WTC11 (cell line): ENCODE data around the gene ATG7. TPM values are rescaled to one million over a fixed set of nuclear protein-coding genes. Genes with fewer than 3 reads are reported as not detected.

Experiments
- ATAC-seq: fragments of 200-7000 bp; cut with Tn5 transposase; 2 replicates; pipeline ENCODE4 v1.10.0; 2021; ENCODE audit warnings: mild to moderate bottlenecking, moderate library complexity
- CTCF ChIA-PET: fragments of 300-600 bp; sonication (Branson Sonifier 250); formaldehyde crosslinking; loops from one replicate; lab custom pipeline; 2021; ENCODE audit warnings: antibody characterized with exemption; lab: Charles Lee
- POLR2A ChIA-PET: fragments of 350-600 bp; sonication (Branson Sonifier 250); formaldehyde crosslinking; loops from one replicate; lab custom pipeline; 2021; ENCODE audit warnings: antibody characterized with exemption; lab: Charles Lee
- DNase-seq: peaks from one replicate; pipeline ENCODE4 v3.0.0; 2021; ENCODE audit warnings: low spot score
- H3K27ac Mint-ChIP-seq: 2 replicates; pipeline ENCODE4 v1.8.0; 2021; ENCODE audit warnings: mixed read lengths
- H3K27me3 Mint-ChIP-seq: 2 replicates; pipeline ENCODE4 v1.8.0; 2021; ENCODE audit warnings: low read depth, mild to moderate bottlenecking, moderate library complexity, mixed read lengths
- H3K36me3 Mint-ChIP-seq: 2 replicates; pipeline ENCODE4 v1.8.0; 2021; ENCODE audit warnings: mixed read lengths
- H3K4me1 Mint-ChIP-seq: 2 replicates; pipeline ENCODE4 v1.8.0; 2022; ENCODE audit warnings: mixed read lengths
- H3K4me3 Mint-ChIP-seq: 2 replicates; pipeline ENCODE4 v1.8.0; 2021; ENCODE audit warnings: mild to moderate bottlenecking, moderate library complexity, mixed read lengths
- H3K9me3 Mint-ChIP-seq: 2 replicates; pipeline ENCODE4 v1.8.0; 2021; ENCODE audit warnings: mixed read lengths
- AFF4 ChIP-seq: sonication (generic); formaldehyde crosslinking; IDR thresholded peaks from 2 replicates; pipeline ENCODE4 v1.8.1; 2023; ENCODE audit warnings: mild to moderate bottlenecking, missing genetic modification reagents, borderline replicate concordance
- AR ChIP-seq: fragments of 250-450 bp; sonication (Bioruptor Pico); IDR thresholded peaks from 2 replicates; pipeline ENCODE4 v1.9.0; 2021; ENCODE audit warnings: mild to moderate bottlenecking
- ELF4 ChIP-seq: sonication (generic); formaldehyde crosslinking; IDR thresholded peaks from 2 replicates; pipeline ENCODE4 v1.8.1; 2022; ENCODE audit warnings: low read depth, mild to moderate bottlenecking, moderate library complexity, missing genetic modification reagents
- ESRRA ChIP-seq: sonication (generic); formaldehyde crosslinking; IDR thresholded peaks from 2 replicates; pipeline ENCODE4 v1.8.1; 2022; ENCODE audit warnings: mild to moderate bottlenecking, missing genetic modification reagents, borderline replicate concordance
- ETV6 ChIP-seq: sonication (generic); formaldehyde crosslinking; IDR thresholded peaks from 2 replicates; pipeline ENCODE4 v1.8.1; 2022; ENCODE audit warnings: mild to moderate bottlenecking, missing genetic modification reagents
- FOXJ3 ChIP-seq: sonication (generic); formaldehyde crosslinking; IDR thresholded peaks from 2 replicates; pipeline ENCODE4 v1.9.0; 2021; ENCODE audit warnings: missing genetic modification reagents, mild to moderate bottlenecking, borderline replicate concordance
- NFYB ChIP-seq: sonication (generic); formaldehyde crosslinking; conservative IDR thresholded peaks from 2 replicates; pipeline ENCODE4 v1.8.0; 2022; ENCODE audit warnings: low read depth, missing genetic modification reagents
- NR1H2 ChIP-seq: sonication (generic); formaldehyde crosslinking; IDR thresholded peaks from 2 replicates; pipeline ENCODE4 v1.9.0; 2021; ENCODE audit warnings: mild to moderate bottlenecking, moderate library complexity, missing genetic modification reagents
- NR2C2 ChIP-seq: sonication (generic); formaldehyde crosslinking; IDR thresholded peaks from 2 replicates; pipeline ENCODE4 v1.8.0; 2022; ENCODE audit warnings: mild to moderate bottlenecking, missing genetic modification reagents
- RORB ChIP-seq: fragments of 250-450 bp; sonication (Bioruptor Pico); IDR thresholded peaks from 2 replicates; pipeline ENCODE4 v1.9.0; 2021; ENCODE audit warnings: mild to moderate bottlenecking
- SOX15 ChIP-seq: fragments of 250-450 bp; sonication (Bioruptor Pico); IDR thresholded peaks from 2 replicates; pipeline ENCODE4 v1.9.0; 2021; ENCODE audit warnings: mild to moderate bottlenecking
- TEAD1 ChIP-seq: sonication (generic); formaldehyde crosslinking; IDR thresholded peaks from 2 replicates; pipeline ENCODE4 v1.8.0; 2022; ENCODE audit warnings: mild to moderate bottlenecking, missing genetic modification reagents
- ZBTB21 ChIP-seq: sonication (generic); formaldehyde crosslinking; IDR thresholded peaks from 2 replicates; pipeline ENCODE4 v1.8.1; 2023; ENCODE audit warnings: mild to moderate bottlenecking, missing genetic modification reagents, borderline replicate concordance
- ZMAT4 ChIP-seq: fragments of 250-450 bp; sonication (Bioruptor Pico); IDR thresholded peaks from 2 replicates; pipeline ENCODE4 v1.9.0; 2021; ENCODE audit warnings: mild to moderate bottlenecking
- ZNF138 ChIP-seq: sonication (generic); formaldehyde crosslinking; conservative IDR thresholded peaks from 2 replicates; pipeline ENCODE4 v1.8.1; 2022; ENCODE audit warnings: mild to moderate bottlenecking, moderate library complexity, missing genetic modification reagents
- ZNF219 ChIP-seq: sonication (generic); formaldehyde crosslinking; IDR thresholded peaks from 2 replicates; pipeline ENCODE4 v1.8.0; 2023; ENCODE audit warnings: missing genetic modification reagents, mild to moderate bottlenecking, borderline replicate concordance
- ZNF281 ChIP-seq: sonication (generic); formaldehyde crosslinking; IDR thresholded peaks from 2 replicates; pipeline ENCODE4 v1.8.0; 2023; ENCODE audit warnings: mild to moderate bottlenecking, missing genetic modification reagents
- total RNA-seq: library from RNA; stranded (reverse); gene quantifications from 3 replicates; pipeline ENCODE4 v1.2.3, GENCODE V29; 2021

ATG7 gene
- total RNA-seq, 1 experiment from 2014 or later, result 17.5 TPM

GRCh38 chr3:11400213-11400612 lies 128.0 kb downstream of the ATG7 start (continued):
- TF ChIP-seq AR (CRISPR knock-in tag), result no peak
- TF ChIP-seq ZNF138 (CRISPR knock-in tag), result no peak
- TF ChIP-seq ETV6 (CRISPR knock-in tag), result no peak
- TF ChIP-seq ZNF219 (CRISPR knock-in tag), result no peak

GRCh38 chr3:11401434-11401833 lies 129.2 kb downstream of the ATG7 start:
- POLR2A ChIA-PET, result no interaction called here
- Mint-ChIP-seq H3K27ac (peak overlapping the region; percentile 41; the same call in 1 of the 2 replicates), H3K4me1 (no peaks in the 10 kb centered on the region), H3K4me3 (no peak overlapping the region)
- ATAC-seq, result no peak
- TF ChIP-seq AFF4 (CRISPR knock-in tag) (no peak), ZBTB21 (CRISPR knock-in tag) (no peak), TEAD1 (no peak), NFYB (no peak), AR (CRISPR knock-in tag) (no peak), FOXJ3 (no peak), SOX15 (no peak), NR1H2 (CRISPR knock-in tag) (no peak), NR2C2 (CRISPR knock-in tag) (no peak), ELF4 (CRISPR knock-in tag) (no peak), ZNF219 (CRISPR knock-in tag) (no peak), ZNF281 (CRISPR knock-in tag) (no peak), ESRRA (CRISPR knock-in tag) (no peak), RORB (CRISPR knock-in tag) (no peak), ZMAT4 (no peak)
- TF ChIP-seq, all 79 proteins: peak for 0
- no peak for DNase-seq
- H3K9me3 Mint-ChIP-seq, result peaks cover 19% of the 10 kb centered on the region
- H3K36me3 Mint-ChIP-seq, result peaks cover 13% of the 10 kb centered on the region
- H3K27me3 Mint-ChIP-seq, result no peaks in the 10 kb centered on the region
- CTCF ChIA-PET, result interaction anchor here (1.0 kb wide), 1 partner anchor 139 kb away, joined by 3 read pairs; no protein-coding TSS in a partner anchor
